ENCODE measurements around the gene RPS6KA2. TPM values are rescaled to one million over a fixed set of nuclear protein-coding genes. Genes with fewer than 3 reads are reported as not detected.

Gene RPS6KA2
- total RNA-seq (2014; rRNA removed; shearing (Covaris generic)): 29.0 and 32.6 TPM in 2 replicates

DNA sequence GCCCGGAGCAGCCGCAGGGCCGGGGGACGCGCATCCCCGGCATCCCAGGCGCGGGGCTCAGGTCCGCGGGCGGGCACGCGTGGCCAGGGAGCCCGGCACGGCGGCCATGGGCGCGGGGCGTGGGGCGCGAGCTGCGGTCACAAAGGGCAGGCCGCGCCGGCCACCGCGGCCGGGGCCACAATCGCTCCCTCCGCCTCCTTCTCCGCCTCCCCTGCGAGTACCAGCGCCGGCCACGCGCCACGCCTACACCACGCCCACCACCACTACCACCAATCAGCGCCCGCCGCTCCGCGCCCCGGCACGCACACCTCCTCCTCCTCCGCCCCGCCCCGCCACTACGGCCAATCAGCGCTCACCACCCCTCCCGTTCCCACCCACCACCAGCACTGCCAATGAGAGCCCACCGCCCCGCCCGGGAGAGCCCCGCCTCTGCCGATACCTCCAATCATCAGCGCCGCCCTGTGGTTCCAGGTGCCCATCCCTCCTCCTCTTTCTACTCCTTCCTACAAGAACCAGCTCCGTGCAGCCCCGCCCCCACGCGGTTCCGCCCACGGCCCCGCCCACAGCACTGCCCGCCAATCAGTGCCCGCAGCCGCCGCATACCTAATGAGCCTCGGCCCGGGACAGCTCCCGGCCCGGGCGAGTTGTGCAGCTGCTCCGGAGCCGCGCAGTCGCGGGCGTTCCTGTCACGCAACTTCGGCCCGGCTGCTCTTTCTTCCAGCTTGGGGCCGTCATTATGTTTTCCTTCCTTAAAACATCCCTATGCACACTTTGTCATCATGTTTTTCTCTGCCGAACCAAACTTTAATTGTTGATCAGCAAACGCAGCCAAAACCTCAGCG, at the start of gene RPS6KA2:
Gene RPS6KA2, minus strand, starts transcription at position 219 of the 842 bp plus-strand sequence. CDS start 232 bp downstream, outside the sequence.
- peak; percentile 97 for DNase-seq (ENCODE audit: low spot score)

DNA sequence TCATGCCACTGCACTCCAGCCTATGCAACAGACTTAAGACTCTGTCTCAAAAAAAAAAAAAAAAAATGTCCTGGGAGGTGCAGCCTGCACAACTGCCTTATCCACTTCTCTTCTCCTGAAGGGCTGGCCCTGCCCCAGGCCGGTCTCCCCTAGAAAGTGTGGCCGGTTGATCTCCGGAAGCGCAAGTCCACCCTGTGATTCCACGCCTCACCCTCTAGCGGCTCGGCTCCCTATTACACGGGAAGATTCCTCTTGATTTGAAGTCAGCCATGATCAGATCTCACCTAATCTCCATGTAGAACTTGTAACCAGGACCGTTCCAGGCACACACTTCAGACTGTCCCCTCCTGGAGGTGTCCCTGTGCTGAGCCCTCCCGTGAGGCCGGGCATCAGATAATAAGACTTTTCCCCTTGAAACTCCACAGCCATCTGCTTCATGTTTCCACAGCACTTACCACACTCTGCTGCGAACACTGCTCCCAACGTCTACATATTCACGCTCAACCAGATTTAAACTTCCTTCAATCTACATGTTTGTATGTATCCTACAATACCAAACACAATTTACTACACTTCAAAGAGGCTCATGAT, 49.3 kb upstream of the RPS6KA2 start:
- DNase-seq (ENCODE audit: low spot score): no peak

DNA sequence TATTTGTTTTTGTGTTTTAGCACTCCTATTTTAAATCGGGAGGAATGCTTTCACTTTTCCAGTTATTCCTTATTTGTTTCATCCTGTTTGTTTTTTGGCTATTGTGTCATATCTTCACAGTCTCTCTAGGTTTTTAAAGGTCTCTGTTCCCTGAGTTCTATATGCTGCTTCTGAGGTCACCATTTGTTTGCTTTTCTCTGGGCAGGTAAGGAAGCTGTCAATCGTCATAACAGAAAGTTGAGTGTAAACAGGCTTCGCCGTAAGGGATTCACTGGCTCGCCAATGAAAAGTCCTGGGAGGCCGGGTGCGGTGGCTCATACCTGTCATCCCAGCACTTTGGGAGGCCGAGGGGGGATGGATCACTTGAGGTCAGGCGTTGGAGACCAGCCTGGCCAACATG, 48.7 kb upstream of the RPS6KA2 start:
- no peak for DNase-seq (ENCODE audit: low spot score)

DNA sequence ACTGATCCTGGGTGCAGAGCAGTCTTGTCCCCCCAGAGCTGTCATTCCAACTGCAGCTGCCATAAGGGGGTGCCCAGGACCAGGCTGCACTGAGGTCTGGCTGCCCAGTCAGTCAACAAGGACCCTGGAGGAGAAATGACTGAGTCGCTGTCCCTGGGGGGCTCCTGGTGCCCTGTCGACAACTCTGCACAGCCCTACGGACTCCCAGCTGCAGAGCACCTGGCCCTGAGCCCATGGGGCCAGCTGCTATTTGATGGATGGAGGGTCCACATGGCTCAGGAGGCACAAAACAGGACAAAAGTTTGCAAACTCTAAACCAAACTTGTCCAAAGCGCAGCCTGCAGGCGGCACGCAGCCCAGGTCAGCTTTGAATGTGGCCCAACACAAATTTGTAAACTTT, 46.3 kb upstream of the RPS6KA2 start:
- DNase-seq (ENCODE audit: low spot score): no peak

DNA sequence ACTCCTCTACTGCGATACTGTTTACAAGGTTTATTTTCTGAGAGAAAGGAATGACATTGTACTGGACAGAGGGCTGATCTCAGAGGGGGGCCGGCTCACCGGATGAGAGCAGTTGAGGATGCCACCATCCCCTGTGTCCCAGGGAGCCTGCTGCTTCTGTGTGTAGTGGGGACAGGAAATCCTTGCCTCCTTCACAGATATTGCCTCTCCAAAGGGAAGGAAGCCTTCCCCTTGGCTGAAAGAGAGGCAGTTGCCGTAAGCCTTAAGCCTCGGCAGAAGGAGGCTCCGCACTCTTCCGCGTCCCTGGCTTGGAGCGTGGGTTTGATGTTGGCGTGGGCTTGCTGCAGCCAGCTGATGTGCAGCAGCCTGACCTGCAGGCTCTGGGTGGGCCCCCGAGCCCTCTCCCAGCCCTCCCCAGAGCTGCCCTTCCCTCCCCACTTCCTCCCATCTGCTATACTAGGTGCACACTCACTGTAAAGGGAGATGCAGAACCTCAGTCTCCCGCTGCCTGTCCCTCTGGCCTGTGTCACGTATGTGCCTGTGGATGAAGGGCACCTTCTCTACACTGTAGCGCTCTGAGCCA, 45.7 kb upstream of the RPS6KA2 start:
- no peak for DNase-seq (ENCODE audit: low spot score)

GRCh38 chr6:166672146-166672545, 45.1 kb upstream of the RPS6KA2 start:
- DNase-seq (ENCODE audit: low spot score): no peak

DNA sequence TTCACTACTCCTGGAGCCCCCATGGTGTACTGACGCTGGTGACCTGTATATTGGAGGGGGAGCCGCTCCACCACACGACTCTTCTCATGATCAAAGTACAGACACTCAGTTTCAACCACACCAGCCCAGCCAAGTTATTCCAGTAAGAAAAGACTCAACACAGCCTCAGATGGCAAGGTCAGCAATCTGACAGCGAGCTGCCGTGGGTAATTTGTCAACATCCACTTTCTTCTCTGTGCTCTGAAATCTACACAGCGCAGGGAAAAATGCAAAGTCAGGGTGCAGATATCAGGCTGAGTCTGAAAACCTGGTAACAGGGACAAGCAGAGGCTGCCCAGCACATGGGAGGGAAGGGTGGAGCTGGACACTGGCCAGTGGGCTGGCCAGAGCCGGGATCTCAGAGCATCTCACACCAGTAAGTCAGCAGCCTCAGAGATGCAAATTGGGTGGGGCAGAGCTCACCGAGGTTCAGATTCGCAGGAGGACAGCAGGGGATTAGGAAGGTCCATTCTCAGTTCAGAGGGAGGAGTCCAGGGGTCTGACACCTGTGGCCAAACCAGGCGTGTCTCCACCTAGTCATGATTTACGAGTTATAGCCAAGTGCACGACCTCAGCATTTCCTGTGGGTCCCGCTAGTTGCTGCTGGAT, 44.5 kb upstream of the RPS6KA2 start:
- peak; percentile 91 for DNase-seq (ENCODE audit: low spot score)

DNA sequence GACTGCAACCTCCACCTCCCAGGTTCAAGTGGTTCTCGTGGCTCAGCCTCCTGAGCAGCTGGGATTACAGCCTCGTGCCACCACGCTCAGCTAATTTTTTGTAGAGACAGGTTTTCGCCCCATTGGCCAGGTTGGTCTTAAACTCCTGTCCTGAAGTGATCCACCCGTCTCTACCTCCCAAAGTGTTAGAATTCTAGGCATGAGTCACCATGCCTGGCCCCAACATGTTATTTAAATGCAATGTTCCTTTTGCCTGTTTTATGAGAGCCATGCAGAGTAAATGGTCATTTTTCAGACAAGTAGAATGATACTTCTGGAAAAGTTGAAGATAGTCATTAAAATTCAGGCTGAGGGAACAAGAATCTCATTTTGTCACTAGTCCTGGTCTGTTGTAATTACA, 43.8 kb upstream of the RPS6KA2 start:
- DNase-seq (ENCODE audit: low spot score): no peak

- no peak for DNase-seq (ENCODE audit: low spot score)
Measured at GRCh38 chr6:166670013-166670412, 43.0 kb upstream of the RPS6KA2 start.

- no peak for DNase-seq (ENCODE audit: low spot score)
Measured at GRCh38 chr6:166667796-166668610, 41.0 kb upstream of the RPS6KA2 start.

DNA sequence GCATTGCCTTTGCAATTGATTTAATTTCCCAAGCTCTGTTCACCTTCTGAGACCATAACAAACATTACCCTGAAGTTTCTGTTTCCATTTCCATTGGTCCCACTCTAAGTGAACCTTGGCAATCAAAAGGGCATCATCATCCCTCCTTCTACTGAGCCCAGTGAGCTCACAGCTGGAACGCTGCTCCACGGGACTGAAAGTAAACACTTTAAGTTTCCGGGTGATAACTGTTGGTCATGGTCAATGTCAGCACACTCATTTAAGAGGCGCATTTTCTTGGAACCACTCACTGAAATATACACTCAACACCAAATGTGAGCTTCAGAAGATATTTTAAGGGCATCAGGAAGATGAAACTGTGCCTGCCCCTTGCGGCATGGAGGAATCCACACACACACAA, 37.1 kb upstream of the RPS6KA2 start:
- DNase-seq (ENCODE audit: low spot score): no peak

- no peak for DNase-seq (ENCODE audit: low spot score)
Measured at GRCh38 chr6:166663568-166663967, 36.5 kb upstream of the RPS6KA2 start.

DNA sequence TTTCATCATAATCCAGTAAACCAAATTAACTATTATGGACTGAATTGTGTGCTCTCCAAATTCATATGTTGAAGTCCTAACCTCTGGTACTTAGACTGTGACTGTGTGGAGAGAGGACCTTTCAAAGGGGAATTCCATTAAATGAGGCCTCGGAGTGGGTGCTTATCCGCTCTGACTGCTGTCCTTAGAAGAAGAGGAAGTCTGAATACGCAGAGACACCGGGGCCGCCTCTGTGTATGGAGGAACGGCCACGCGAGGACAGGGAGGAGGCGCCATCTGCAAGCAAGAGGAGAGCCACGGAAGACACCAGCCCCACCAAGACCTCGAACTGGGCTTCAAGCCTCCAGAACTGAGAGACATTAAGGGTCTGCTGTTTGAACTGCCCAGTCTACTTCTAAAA, 35.6 kb upstream of the RPS6KA2 start:
- no peak for DNase-seq (ENCODE audit: low spot score)

DNA sequence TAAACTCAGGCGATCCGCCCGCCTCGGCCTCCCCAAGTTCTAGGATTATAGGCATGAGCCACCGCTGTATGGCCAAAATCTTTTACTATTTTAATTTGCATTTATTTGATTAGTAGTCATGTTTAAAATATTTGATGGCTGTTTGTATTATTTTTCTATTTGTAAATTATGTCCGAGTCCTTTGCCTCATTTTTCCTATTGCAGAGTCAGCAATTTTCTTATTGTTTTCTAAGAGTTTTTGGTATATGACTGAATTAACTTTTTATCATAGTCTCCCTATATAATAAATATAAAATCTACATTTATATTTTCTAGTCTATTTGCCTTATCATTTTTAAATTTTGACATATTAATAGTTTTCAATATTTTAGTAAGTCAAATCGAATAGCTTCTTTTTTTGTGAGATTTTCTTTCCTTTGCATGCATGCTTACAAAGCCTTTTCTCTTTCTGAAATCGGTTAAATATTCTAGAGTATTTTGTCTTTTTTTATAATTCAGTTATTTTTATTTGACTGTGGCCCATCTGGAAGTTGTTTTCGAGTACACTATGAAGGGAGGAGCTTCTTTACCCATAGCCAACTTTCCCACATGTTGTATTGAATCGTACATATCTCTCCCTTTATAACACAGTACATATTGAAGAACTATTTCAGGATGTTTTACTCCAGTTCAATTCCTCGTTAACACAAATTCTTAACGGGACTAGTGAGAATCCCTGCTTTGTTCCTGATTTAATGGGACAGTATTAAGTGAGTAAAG, 34.5 kb upstream of the RPS6KA2 start:
- DNase-seq (ENCODE audit: low spot score): no peak

- DNase-seq (ENCODE audit: low spot score): no peak
Measured at GRCh38 chr6:166660157-166660688, 33.2 kb upstream of the RPS6KA2 start.

DNA sequence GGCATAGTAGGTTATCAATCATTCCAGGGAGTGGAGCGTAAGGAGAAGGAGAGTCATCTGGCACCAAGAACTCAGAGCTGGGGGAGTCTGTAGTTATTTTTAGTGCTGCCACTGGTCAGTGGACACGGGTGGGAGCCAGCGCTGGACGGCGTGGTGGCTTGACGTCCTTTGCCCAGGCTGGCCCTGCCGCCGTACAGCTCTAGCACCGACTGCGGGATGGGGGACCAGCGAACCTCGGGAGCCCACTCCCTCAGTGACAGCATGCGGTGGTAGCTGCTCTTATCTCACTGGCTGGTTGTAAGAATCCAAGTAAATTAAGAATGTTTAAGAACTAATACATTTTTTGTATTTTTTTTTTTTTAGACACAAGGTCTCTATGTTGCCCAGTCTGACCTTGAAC, 32.5 kb upstream of the RPS6KA2 start:
- no peak for DNase-seq (ENCODE audit: low spot score)

DNA sequence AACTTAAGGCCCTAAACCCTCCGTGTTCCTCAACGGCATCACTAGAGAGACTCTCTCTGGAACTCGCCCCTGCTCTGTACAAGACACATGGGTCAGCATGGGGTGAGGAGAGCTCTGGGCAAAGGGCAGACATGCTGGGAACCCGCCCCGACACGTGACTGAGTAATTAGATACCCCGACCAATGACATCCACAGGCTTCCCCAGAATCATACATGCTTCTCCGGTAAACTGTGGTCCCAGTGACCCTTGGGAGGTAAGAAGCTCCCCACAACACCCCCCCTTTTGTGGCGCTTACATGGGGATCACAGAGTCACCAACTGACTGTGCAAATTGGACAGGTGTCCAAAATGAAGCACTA, 31.7 kb upstream of the RPS6KA2 start:
- no peak for DNase-seq (ENCODE audit: low spot score)

- no peak for DNase-seq (ENCODE audit: low spot score)
Measured at GRCh38 chr6:166658115-166658791, 31.2 kb upstream of the RPS6KA2 start.

DNA sequence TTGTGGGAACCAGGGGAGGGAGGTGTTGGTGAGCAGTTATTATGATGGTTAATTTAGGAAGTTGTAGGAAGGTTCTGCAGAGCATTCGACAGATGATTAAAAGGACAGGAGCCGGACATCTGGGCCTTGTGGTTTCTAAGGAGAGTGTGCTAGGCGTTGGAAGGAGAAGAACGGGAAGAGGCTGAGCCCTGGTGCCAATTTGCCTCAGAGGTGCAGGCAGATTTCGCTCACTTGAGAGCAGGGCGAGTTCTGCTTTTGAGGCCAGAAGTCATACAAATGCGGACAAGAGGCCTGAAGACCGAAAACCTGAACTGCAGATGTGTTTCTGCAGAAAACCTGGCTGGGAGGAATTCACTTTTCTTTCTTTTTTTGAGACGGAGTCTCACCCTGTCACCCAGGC, 30.5 kb upstream of the RPS6KA2 start:
- DNase-seq (ENCODE audit: low spot score): no peak
